PFSK-1 (cell line): ENCODE results near the gene NMD3.

Experiments used
- FOXP2 ChIP-seq: optimal IDR thresholded peaks from 2 replicates; pipeline ENCODE3; 2011; ENCODE audit warnings: borderline replicate concordance, control low read depth, inconsistent platforms; ENCODE audit not compliant: insufficient read depth; ENCODE audit errors: extremely low read length, extremely low read depth
- POLR2AphosphoS5 ChIP-seq: IDR thresholded peaks from 2 replicates; pipeline ENCODE4 v1.6.1; 2012; ENCODE audit warnings: low read depth, mild to moderate bottlenecking, control low read depth, low read length, moderate library complexity
- REST ChIP-seq, 2 experiments: IDR thresholded peaks; 2 replicates each; pipeline versions ENCODE4 v1.6.1 to v1.8.0; 2011 to 2012; ENCODE audit warnings: low read depth in 2 of 2, low read length in 2 of 2, control low read depth in 1 of 2, inconsistent platforms in 1 of 2, mild to moderate bottlenecking in 1 of 2, moderate library complexity in 1 of 2; ENCODE audit not compliant: insufficient read depth in 1 of 2
- SIN3A ChIP-seq: IDR thresholded peaks from 2 replicates; pipeline ENCODE4 v1.6.1; 2012; ENCODE audit warnings: mild to moderate bottlenecking, low read length, moderate library complexity, borderline replicate concordance; ENCODE audit not compliant: insufficient read depth
- TAF1 ChIP-seq: IDR thresholded peaks from 2 replicates; pipeline ENCODE4 v1.6.1; 2012; ENCODE audit warnings: low read length, control low read depth, borderline replicate concordance; ENCODE audit not compliant: insufficient read depth

NMD3 gene

DNA sequence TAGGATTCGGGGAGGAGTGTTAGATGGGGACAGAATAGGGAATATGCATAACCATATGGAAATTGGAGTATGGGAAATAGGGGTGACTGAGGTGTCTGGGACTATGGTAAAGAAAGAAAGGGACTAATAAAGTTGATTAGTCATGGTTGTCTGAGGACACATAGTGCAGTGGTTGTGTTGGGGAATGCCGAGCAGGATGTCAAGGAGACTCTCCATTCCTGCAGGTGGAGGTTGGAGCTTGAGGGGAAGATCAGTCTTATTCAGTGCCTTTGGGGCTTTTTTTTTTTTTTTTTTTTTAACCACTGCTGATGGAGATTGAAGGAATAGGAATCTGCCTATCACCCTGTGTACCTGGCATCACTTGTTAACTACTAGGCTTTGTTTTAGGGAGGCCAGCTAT, 10.8 kb downstream of the NMD3 start:
- no peak for TF ChIP-seq POLR2AphosphoS5
- TF ChIP-seq TAF1 = no peak
- no peak for TF ChIP-seq REST (IDR thresholded peaks at IDR 0.05; ENCODE audit: insufficient read depth in 1 of 2, low read depth in 2 of 2, low read length in 2 of 2)
- no peak for TF ChIP-seq FOXP2
- no peak for TF ChIP-seq SIN3A

DNA sequence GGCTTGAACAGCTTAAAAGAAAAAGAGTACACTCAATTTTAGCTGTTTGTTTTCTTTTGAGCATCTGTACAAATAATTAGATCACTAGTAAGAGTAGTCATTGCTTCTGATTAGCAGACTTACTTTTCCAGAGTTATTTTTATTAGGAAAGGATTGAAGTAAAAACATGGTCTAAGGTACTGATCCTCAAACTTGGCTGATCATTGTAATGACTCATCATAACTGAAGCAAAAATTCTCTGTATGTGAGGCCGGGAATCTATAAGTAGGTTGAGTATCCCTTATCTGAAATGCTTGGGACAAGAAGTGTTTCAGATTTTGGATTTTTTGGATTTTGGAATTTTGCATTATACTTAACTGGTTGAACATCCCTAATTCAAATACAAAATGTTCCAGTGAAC, 12.4 kb downstream of the NMD3 start:
- no peak for TF ChIP-seq FOXP2
- TF ChIP-seq POLR2AphosphoS5 = no peak
- TF ChIP-seq REST (IDR thresholded peaks at IDR 0.05; ENCODE audit: insufficient read depth in 1 of 2, low read depth in 2 of 2, low read length in 2 of 2) = no peak
- no peak for TF ChIP-seq SIN3A
- no peak for TF ChIP-seq TAF1

DNA sequence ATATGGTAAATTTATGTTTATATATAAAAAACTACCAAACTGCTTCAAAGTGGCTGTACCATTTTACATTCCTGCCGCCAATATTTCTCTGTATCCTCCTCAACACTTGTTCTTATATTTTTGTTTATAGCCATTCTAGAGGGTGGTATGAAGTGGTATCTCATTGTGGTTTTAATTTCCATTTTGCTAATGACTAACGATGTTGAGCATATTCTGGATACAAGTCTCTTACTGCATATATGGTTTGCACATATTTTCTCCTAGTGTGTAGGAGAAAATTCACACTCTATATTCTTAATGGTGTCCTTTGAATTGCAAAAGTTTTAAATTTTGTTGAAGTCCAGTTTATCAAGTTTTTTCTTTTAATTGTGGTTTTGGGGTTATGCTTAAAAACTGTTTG, 15.1 kb downstream of the NMD3 start:
- no peak for TF ChIP-seq POLR2AphosphoS5
- TF ChIP-seq REST (IDR thresholded peaks at IDR 0.05; ENCODE audit: insufficient read depth in 1 of 2, low read depth in 2 of 2, low read length in 2 of 2) = no peak
- no peak for TF ChIP-seq SIN3A
- TF ChIP-seq TAF1 = no peak
- no peak for TF ChIP-seq FOXP2

DNA sequence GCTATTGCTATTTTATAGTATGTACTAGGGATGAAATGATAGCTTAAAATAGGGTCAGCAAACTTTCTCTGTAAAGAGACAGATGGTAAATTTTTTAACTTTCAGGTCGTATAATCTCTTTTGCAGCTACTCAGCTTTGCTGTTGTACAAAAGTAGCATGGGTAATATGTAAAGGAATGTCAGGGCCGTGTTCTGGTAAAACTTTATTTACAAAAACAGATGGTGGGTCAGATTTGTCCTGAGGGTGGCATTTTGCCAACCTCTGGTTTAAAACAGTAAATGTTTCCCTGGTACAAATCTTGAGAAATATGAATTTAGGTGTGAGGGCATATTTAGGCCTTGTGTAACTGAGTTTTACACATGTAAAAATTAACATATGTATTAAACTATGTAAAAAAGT, 18.6 kb downstream of the NMD3 start:
- TF ChIP-seq FOXP2 (no peak), TAF1 (no peak), POLR2AphosphoS5 (no peak), SIN3A (no peak)

DNA sequence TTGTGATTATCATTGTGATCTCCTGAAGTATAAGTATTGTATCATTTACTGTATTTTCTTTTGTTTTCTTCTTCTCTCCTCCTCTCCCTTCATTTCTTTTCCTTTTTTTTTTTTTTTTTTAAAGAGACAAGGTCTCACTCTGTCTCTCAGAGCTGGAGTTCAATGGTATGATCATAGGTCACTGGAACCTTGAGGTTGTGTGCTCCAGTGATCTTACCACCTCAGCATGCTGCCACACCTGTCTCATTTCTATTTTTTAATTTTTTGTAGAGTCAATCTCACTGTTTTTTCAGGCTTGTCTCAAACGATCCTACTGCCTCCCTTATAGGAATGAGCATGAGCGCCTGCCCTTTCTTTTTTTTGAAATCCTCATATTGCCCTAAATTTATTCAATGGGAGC, 23.4 kb downstream of the NMD3 start:
- TF ChIP-seq FOXP2 (no peak), TAF1 (no peak), REST (IDR thresholded peaks at IDR 0.05; ENCODE audit: insufficient read depth in 1 of 2, low read depth in 2 of 2, low read length in 2 of 2) (no peak), SIN3A (no peak), POLR2AphosphoS5 (no peak)
